HuH-7.5 (cell line): ENCODE data around the gene KCNMA1.

Experiments
- DNase-seq: peaks from one replicate; pipeline ENCODE4 v3.0.0; 2011; ENCODE audit warnings: low spot score

Gene KCNMA1

DNA sequence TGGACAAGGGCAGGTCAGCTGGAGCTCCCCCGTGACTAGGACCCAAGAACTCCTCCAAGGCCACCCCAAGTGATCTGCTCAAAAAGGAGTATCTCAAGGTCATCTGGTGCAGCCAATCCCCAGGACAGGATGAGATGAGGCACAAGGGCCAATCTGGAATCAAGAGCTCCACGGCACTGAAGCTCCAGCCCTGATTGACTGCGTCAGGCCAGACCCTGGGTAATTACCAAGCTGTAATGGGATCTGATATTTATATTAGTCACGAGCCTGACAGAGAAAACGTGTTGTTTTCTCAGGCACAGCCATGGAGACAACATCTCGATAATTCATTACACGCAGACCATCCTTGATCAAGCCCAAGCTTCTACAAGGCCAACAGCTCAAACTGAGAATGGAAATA, 4.2 kb downstream of the KCNMA1 start:
- no peak for DNase-seq

GRCh38 chr10:77631241-77631640, 6.4 kb downstream of the KCNMA1 start:
- DNase-seq = no peak

DNA sequence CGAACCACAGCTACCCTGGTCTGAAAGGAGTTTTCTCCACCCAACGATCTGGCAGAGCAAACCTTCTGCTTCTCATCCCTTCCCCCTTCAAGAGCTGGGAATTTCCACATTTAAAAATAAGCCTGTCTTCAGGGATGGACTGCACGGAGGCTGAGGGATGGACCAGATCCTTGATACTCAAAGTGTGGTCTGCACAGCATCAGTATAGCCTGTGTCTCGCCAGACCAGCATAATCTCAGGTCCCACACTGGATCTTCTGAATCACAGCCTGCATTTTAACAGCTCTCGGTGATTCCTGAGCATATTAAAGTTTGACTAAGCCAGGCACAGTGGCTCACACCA, 7.1 kb downstream of the KCNMA1 start:
- DNase-seq = no peak

DNA sequence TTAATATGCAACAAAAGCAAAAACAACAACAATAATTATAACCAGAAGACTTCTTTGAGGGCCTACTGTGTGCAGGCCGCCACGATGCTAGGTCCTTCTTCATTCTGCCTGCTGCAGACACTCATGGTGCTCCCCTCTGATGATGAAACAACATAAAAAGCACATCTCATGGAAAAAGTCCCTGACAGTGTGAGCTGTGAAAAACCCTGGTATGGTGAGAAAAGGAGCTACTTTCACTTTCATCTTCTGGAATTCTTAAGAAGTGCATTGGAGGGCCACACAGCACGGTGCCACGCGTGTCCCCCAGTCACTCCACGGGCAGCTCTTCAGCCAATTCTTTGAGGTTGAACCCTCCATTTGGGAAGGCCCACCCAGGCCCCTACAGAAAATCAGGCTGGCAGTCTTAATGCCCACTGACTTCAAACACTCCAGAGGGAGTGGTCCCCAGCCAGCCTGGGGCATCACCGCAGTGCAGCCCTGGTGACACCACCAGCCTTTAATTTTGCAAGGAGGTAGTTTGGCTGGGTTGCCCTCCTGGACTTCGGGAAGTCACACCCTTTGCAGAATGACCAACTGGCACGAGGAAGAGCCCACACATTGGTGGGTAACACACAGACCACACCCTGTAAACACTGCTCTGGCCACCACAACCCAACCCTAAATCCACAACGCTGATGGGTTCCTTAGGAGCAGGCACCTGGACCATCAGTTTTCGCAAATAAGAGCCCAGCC, 7.7 kb downstream of the KCNMA1 start:
- DNase-seq = no peak

- no peak for DNase-seq
Observed at GRCh38 chr10:77628906-77629730, 8.5 kb downstream of the KCNMA1 start.

DNA sequence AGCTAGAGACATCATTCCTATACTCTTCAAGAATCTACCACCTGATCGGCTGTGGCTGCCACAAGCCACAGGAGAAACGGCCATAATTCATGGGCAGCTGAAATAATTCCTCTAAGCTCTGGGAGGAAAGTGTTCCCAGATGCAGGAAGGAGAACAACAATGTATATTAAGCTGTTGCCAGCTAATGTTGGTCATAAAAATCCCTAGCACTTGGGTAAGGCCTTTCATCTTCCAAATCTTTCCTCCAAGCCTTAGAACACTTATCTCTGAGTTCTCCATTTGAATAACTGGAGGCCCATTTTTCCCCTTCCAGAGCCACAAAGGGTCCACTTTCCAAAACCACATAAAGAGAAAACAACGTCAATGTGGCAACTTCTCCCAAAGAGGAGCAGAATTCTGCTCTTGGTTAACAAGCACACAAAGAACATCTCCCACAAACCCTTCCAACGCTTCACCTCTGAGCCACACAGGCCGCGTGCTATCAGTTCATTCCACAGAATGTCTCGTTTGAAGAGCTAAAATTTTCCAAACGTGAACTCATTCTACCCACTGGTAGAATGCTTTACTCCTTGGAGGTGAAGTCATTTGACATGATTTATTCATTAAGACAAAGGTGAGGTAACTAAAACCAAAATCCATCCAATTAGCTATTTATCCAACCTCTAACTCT, 11.2 kb downstream of the KCNMA1 start:
- DNase-seq = no peak

GRCh38 chr10:77625379-77625778, 12.2 kb downstream of the KCNMA1 start:
- no peak for DNase-seq

- DNase-seq = no peak
Observed at GRCh38 chr10:77622889-77623291, 14.7 kb downstream of the KCNMA1 start.

DNA sequence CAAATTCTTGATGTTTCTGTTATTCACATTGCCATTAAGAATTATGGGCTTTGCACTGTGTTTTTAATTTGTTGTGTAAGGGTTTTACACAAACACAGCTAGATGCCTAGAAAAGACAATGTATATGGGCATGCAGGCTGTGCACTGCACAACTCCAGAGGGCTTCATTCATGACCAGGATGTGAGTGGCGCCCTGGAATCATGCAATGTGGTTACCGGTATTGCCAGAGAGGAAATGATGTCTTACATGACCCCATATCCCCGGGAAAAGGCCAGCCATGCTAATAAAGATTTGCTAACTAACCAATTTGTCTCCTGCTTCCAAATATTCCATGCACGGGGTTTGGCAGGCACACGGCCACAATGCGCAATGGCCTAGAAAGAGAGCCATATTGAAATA, 16.9 kb downstream of the KCNMA1 start:
- DNase-seq = no peak

- DNase-seq = no peak
Observed at GRCh38 chr10:77619964-77620703, 17.5 kb downstream of the KCNMA1 start.

DNA sequence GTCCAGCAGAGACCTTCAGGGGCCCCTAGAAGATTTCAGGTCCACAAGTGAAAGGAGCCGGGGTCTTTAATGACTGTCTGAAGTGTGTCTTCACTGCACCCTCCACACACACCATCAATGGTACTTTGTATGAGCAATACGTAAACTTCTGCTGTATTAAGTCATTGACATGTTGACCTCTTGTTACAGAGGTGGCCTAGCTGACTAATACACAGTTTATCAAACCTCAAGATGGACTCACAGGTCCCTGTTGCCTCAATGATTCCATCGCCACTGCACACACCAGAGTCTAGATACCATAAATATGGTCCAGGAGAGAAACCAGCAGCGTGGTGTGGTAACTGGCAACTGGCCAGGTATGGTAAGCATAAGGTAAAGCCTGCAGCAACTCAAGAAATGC, 19.5 kb downstream of the KCNMA1 start:
- no peak for DNase-seq

DNA sequence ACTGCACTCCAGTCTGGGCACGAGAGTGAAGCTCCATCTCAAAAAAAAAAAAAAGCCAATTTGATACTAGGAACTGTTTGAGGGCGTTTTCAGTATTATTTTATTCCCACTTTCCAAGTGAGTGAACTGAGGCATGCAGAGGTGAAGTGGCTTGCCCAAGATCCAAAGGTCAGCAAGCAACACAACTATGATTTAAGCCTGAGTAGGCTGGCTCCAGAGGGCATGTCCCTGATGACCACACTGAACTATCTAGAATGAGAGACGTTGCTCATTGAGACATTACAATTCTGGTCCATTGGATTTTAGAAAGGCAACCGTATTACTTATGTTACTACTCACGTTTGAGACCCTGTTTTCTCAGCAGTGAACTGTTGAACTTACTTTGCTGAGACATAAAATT, 20.8 kb downstream of the KCNMA1 start:
- no peak for DNase-seq

DNA sequence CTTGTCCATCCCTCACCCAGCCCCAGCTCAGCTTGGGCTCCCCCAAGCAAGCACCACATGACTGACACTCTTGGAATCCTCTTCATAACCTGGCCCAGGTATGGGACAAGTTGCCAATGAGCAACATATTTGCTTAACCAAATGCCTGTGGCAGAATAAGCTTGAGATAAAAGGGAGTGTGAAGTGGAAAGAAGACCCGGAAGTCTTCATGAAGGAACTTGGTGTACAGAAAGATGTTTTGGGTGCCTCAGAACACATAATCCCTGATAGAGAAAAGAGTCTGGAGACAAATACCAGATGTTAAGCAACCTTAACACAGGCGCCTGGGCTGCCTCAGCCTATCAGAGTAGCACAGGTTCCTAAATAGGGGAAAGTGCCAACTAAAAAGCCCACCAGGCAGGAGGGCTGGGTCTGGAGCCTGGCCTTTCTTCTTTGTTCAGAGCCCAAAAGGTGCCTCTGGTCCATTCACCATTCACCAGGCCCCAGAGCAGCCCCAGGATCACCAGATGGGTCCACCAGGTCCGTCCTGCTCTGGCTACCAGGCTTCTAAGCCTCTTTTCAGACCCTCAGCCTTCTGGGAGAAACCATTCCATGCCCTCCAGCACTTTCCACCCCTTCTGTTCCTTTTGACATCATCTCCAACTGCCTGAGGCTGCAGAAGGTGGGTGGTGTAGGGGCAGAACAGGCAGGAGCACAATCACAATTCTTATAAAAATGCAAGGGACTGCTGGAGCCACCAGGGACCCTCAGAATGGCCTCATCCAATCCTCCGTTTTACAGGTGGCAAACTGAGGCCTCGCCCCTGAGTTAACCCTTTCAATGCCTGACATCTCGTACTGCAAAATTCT, 22.6 kb downstream of the KCNMA1 start:
- no peak for DNase-seq

DNA sequence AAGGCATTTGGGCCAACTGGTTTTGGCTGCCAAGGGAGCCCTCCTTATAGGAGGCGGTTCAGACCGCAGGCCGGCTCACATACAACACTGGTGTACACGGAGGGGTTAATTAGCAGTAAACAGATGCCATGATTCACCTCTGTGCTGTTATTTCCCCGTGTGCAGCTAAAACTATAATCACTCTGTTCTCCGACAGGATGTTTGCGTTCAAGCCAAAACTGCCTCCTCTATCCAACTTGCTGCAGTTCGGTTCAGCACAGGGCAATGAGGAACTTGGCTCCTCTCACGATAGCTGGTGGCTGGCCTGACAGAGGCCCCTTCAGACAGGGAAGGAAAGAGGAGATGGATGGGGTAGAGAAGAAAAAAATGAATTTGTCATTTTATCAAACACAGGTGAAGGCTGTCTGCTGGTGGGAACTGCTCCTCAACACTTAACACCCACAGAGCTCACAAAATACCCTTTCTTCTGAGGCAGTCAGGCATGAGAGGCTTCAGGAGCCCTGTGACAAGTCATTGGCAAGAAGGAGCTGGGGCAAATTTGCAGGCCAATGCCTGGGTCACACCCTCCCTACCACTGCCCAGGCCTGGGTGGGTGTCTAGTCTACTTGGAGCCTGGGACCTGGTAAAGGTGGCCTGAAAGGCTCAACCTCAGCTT, 24.0 kb downstream of the KCNMA1 start:
- DNase-seq = no peak

DNA sequence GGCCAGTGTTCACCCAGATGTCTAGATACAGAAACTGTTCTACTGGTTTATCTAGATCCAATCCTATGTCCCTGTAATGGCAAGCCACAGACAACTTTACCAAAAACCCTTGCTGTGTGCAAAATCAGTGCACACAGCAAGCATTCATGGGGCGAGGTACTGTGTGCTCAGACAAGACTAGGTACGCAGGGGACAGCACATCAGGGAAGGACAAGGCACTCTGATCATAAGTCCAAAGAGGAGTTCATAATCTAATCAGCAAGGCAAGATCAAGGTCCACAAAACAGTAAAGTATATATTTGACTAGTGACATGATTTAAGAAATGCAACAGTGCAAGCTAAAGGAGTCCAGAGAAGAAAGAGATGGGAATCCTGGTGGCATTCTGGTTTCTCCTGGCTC, 25.9 kb downstream of the KCNMA1 start:
- no peak for DNase-seq

GRCh38 chr10:77611221-77611620, 26.4 kb downstream of the KCNMA1 start:
- no peak for DNase-seq

- no peak for DNase-seq
Observed at GRCh38 chr10:77609781-77610272, 27.8 kb downstream of the KCNMA1 start.

DNA sequence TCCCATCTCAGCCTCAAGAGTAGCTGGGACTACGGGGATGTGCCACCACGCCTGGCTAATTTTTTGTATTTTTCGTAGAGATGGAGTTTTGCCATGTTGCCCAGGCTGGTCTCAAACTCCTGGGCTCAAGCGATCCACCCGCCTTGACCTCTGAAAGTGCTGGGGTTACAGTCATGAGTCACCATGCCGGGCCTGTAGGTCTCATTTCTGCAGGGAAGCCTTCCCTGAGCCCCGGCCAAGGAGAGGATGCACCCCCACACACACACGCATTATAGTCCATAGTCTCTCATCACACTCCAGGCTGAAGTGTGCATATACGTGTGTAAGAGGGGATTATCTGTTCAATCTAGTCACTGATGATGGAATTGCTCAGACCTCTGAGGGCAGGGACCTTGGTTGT, 29.3 kb downstream of the KCNMA1 start:
- DNase-seq = no peak

GRCh38 chr10:77606751-77607150, 30.9 kb downstream of the KCNMA1 start:
- DNase-seq = no peak

- DNase-seq = no peak
Observed at GRCh38 chr10:77605466-77605865, 32.1 kb downstream of the KCNMA1 start.

DNA sequence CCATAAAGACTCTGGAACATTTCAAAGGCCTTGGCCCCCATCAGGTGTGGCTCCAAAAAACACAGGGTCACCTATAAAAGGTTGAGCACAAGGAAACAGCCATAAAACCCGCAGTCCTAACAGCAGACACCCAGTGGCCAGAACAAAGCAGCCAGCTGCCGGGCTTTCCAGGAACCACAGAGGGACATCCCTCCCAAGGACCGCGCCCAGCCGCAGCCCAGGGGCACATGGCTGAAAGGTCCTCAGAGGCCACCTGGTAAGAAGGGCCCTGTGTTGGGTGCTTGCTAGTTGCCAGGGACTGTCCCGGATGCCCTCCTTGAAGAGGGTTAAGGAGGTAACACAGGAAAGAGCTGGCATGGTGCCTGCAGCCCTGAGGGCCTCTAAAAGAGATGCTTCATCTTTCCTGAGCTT, 32.7 kb downstream of the KCNMA1 start:
- DNase-seq = no peak
